HFF-Myc (cell line): ENCODE data around the gene CCND3.

Experiments used
- DNase-seq: peaks from one replicate; pipeline ENCODE4 v3.0.0-alpha.2; 2011; ENCODE audit warnings: low read depth; ENCODE audit errors: extremely low read depth
- H3K4me3 ChIP-seq: replicated peaks from 2 replicates; pipeline ENCODE4 v1.5.1; 2011; ENCODE audit warnings: low read depth, mild to moderate bottlenecking, control low read depth, low read length
- TF ChIP-seq, protein P1 (sequence below): IDR thresholded peaks from 2 replicates; pipeline ENCODE4 v1.5.1; 2012; ENCODE audit warnings: mild to moderate bottlenecking, low read depth, low read length, control low read depth; ENCODE audit errors: missing control alignments

Gene CCND3

DNA sequence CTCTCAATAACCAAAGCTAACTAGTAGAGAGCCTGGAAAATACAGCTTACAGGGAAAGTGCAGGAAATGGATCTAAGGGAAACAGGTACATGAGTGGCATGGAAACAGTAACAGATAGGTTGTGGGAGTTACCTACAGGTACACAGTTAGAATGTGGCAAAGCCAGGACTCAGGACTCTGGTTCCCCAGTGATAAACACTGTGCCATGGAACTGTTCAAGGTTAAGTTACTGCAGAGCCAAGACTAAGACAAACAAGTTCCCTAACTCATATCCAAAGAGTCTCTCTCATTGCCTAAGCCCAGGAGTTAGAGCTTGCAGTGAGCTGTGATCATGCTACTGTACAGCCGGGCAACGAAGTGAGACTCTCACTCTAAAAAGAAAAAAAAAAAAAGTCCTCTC lies 27.3 kb downstream of the CCND3 start:
- DNase-seq: no peak
- H3K4me3 ChIP-seq: no peak overlapping the region
- TF ChIP-seq, protein P1, sequence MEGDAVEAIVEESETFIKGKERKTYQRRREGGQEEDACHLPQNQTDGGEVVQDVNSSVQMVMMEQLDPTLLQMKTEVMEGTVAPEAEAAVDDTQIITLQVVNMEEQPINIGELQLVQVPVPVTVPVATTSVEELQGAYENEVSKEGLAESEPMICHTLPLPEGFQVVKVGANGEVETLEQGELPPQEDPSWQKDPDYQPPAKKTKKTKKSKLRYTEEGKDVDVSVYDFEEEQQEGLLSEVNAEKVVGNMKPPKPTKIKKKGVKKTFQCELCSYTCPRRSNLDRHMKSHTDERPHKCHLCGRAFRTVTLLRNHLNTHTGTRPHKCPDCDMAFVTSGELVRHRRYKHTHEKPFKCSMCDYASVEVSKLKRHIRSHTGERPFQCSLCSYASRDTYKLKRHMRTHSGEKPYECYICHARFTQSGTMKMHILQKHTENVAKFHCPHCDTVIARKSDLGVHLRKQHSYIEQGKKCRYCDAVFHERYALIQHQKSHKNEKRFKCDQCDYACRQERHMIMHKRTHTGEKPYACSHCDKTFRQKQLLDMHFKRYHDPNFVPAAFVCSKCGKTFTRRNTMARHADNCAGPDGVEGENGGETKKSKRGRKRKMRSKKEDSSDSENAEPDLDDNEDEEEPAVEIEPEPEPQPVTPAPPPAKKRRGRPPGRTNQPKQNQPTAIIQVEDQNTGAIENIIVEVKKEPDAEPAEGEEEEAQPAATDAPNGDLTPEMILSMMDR: no peak

GRCh38 chr6:41909727-41910126 lies 31.9 kb downstream of the CCND3 start:
- H3K4me3 ChIP-seq: no peak overlapping the region
- DNase-seq: no peak
- TF ChIP-seq, protein P1: no peak

DNA sequence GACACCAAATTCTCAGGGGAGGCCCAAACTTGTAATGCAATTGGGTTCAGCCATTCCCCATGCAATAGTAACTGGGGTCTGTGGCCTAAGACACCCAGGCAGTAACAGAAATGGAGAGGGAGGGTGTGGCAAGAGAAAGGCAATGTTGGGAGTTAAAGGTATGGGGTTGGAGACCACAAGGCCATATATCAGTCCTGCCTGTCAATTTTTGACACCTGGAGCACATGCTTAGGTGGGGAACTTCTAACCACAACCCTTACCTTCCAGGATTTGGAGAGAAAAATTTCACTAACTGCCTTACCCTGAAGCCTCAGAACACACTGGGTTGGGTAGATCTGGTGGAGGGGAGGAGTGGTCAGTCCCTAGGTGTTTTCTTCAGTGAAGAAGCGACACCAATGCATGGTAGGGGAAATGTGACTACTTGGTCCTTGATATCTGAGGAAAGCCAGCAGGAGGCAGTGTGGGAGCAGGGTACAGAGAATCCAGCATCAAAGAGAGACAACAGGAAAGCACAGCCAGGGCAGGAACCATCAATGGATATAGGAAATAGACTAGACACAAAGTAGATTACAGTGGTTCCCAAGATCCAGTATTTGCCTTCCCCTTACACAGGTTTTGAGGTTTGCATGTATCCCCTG lies 39.6 kb downstream of the CCND3 start:
- TF ChIP-seq, protein P1: peak; percentile 29
- H3K4me3 ChIP-seq: no peak overlapping the region
- no peak for DNase-seq

GRCh38 chr6:41900861-41901260 lies 40.7 kb downstream of the CCND3 start:
- no peak overlapping the region for H3K4me3 ChIP-seq
- DNase-seq: no peak
- TF ChIP-seq, protein P1: no peak

DNA sequence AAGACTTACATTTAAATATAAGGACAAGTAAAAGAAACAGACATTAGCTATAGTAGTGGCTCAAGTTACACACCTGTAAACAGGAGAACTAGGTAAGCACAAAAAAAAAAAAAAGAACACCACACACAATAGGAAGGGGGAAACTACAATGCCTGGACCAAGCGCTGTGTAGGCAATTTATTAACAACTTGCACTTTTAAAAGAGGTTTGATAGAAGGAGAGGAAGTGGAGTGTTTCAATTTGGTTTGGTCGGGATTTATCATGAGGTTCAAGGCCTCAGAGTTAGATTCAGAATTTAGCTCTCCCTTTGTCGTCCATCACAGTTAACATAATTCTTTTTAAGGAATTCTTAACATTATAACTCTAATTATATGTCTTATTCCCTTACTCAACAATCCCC lies 45.3 kb downstream of the CCND3 start:
- no peak for DNase-seq
- H3K4me3 ChIP-seq: peak overlapping the region; percentile 63
- TF ChIP-seq, protein P1: no peak

GRCh38 chr6:41895300-41896233 lies 46.0 kb downstream of the CCND3 start, which contains the start of gene USP49:
USP49 (minus strand) TSS chr6:41895375; CDS start chr6:41806983, 88,392 bp downstream.
- no peak for DNase-seq
- TF ChIP-seq, protein P1: no peak
- H3K4me3 ChIP-seq: peak within 1 kb of the TSS; percentile 63
